ENCODE measurements around the gene C1orf35. TPM values are rescaled to one million over a fixed set of nuclear protein-coding genes. Genes with fewer than 3 reads are reported as not detected.

The C1orf35 gene
- total RNA-seq, 1 donor from 2014 or later = 20.2 TPM

- no peak for TF ChIP-seq CTCF (IDR thresholded peaks at IDR 0.05; ENCODE audit: unreplicated experiment)
- H3K4me1 Mint-ChIP-seq (ENCODE audit: low read depth) = no peaks in the 10 kb centered on the region
- no peaks in the 10 kb centered on the region for H3K36me3 Mint-ChIP-seq (ENCODE audit: insufficient read depth)
- H3K27ac Mint-ChIP-seq = no peak overlapping the region
- peaks cover 29% of the 10 kb centered on the region for H3K27me3 Mint-ChIP-seq
- H3K4me3 Mint-ChIP-seq (ENCODE audit: low read depth) = no peak overlapping the region
- DNase-seq (ENCODE audit: low spot score, unreplicated experiment) = no peak
- H3K9me3 Mint-ChIP-seq (ENCODE audit: low read depth) = no peaks in the 10 kb centered on the region
These were observed 28.0 kb downstream of the C1orf35 start for GRCh38 chr1:228074954-228075730.

GRCh38 chr1:228073857-228074545, 29.1 kb downstream of the C1orf35 start:
- Mint-ChIP-seq H3K9me3 (ENCODE audit: low read depth) (no peaks in the 10 kb centered on the region), H3K4me3 (ENCODE audit: low read depth) (no peak overlapping the region), H3K27ac (no peak overlapping the region), H3K36me3 (ENCODE audit: insufficient read depth) (no peaks in the 10 kb centered on the region), H3K4me1 (ENCODE audit: low read depth) (no peaks in the 10 kb centered on the region), H3K27me3 (peaks cover 32% of the 10 kb centered on the region)
- TF ChIP-seq CTCF (IDR thresholded peaks at IDR 0.05; ENCODE audit: unreplicated experiment) = no peak
- no peak for DNase-seq (ENCODE audit: low spot score, unreplicated experiment)

- Mint-ChIP-seq H3K27me3 (peaks cover 32% of the 10 kb centered on the region), H3K36me3 (ENCODE audit: insufficient read depth) (no peaks in the 10 kb centered on the region), H3K4me1 (ENCODE audit: low read depth) (no peaks in the 10 kb centered on the region), H3K4me3 (ENCODE audit: low read depth) (no peak overlapping the region), H3K9me3 (ENCODE audit: low read depth) (no peaks in the 10 kb centered on the region), H3K27ac (no peak overlapping the region)
- TF ChIP-seq CTCF (IDR thresholded peaks at IDR 0.05; ENCODE audit: unreplicated experiment) = no peak
- DNase-seq (ENCODE audit: low spot score, unreplicated experiment) = no peak
These were observed 29.9 kb downstream of the C1orf35 start for GRCh38 chr1:228073061-228073856.

DNA sequence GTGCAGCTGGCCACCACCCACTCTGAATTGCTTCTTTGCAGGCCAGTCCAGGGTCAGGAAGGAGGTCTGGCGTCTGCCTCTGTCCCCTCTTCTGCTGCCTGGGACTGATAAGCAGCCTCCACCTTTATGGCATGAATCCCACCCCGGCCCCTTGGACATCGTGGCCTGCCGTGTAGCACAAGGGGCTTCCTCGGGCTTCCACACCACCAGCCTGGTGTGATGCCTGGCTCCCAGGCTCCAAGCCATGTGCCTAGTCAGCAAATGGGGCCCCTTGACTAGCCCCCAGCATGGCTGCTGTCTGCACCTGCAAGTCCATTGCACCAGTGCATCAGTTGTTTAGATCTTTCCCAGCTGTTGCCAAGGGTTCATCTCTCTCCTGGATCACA, 30.5 kb downstream of the C1orf35 start:
- Mint-ChIP-seq H3K27ac (no peak overlapping the region), H3K9me3 (ENCODE audit: low read depth) (no peaks in the 10 kb centered on the region), H3K4me3 (ENCODE audit: low read depth) (no peak overlapping the region), H3K4me1 (ENCODE audit: low read depth) (no peaks in the 10 kb centered on the region), H3K27me3 (peaks cover 32% of the 10 kb centered on the region), H3K36me3 (ENCODE audit: insufficient read depth) (no peaks in the 10 kb centered on the region)
- DNase-seq (ENCODE audit: low spot score, unreplicated experiment) = no peak
- no peak for TF ChIP-seq CTCF (IDR thresholded peaks at IDR 0.05; ENCODE audit: unreplicated experiment)

All from progenitor cell of endocrine pancreas (in vitro differentiated cells).